Measurements from ENCODE around the gene IFNLR1.

IFNLR1 gene

DNA sequence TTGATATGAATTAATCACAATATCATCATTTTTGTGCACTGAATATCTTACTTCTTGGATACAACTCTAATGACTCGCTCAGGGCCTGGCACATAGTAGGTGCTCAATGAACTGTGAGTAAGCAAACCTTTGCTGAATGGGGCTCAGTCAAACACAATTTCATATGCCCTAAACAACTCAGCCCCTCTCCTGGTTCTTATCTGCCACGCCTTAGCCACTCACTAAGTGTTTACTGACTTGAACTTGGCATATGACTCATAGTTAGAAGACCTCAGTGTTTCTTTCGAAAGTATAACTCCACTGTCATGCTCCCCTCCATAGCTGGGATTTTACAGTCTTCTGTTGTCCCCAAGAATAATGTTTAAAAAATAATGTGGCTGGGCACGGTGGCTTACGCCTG, 4.8 kb upstream of the IFNLR1 start:
- in situ Hi-C loops (cut with HindIII; ENCODE audit: low sequenced_read_pairs) = loop anchor here (10.0 kb wide), 1 partner anchor 203 kb away; no protein-coding TSS in a partner anchor
- peak; percentile 37 for DNase-seq (ENCODE audit: low read depth, low spot score)
- no peak overlapping the region for H3K4me3 ChIP-seq (ENCODE audit: low read depth, low read length)
- TF ChIP-seq, protein P1, sequence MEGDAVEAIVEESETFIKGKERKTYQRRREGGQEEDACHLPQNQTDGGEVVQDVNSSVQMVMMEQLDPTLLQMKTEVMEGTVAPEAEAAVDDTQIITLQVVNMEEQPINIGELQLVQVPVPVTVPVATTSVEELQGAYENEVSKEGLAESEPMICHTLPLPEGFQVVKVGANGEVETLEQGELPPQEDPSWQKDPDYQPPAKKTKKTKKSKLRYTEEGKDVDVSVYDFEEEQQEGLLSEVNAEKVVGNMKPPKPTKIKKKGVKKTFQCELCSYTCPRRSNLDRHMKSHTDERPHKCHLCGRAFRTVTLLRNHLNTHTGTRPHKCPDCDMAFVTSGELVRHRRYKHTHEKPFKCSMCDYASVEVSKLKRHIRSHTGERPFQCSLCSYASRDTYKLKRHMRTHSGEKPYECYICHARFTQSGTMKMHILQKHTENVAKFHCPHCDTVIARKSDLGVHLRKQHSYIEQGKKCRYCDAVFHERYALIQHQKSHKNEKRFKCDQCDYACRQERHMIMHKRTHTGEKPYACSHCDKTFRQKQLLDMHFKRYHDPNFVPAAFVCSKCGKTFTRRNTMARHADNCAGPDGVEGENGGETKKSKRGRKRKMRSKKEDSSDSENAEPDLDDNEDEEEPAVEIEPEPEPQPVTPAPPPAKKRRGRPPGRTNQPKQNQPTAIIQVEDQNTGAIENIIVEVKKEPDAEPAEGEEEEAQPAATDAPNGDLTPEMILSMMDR (IDR thresholded peaks at IDR 0.05; ENCODE audit: low read depth, low read length) = no peak

DNA sequence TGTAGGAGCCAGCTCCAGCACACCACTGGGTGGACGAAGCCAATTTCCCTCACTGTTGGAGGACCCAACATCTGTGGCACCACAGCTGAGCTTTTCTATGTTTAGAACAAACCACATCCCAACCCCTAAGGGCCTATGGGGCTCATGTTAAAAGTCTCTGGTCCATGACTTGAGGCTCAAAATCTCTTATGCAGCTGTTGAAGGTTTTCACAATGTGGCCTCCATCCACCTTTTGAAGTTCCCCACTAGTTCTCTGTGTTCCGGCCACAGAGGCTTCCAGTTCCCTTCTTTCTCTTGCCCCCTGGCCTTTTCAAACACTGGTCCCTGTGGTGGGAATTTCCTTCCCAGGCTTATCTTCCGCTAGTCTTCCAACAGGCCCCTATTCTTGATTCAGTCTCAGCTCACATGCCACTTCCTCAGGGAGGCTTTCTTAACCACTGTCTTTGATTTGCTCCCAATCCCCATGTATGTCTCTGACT, 3.9 kb upstream of the IFNLR1 start:
- DNase-seq (ENCODE audit: low read depth, low spot score) = no peak
- H3K4me3 ChIP-seq (ENCODE audit: low read depth, low read length) = no peak overlapping the region
- TF ChIP-seq, protein P1 (IDR thresholded peaks at IDR 0.05; ENCODE audit: low read depth, low read length) = no peak
- in situ Hi-C loops (cut with HindIII; ENCODE audit: low sequenced_read_pairs) = loop anchor here (10.0 kb wide), 1 partner anchor 204 kb away; no protein-coding TSS in a partner anchor

DNA sequence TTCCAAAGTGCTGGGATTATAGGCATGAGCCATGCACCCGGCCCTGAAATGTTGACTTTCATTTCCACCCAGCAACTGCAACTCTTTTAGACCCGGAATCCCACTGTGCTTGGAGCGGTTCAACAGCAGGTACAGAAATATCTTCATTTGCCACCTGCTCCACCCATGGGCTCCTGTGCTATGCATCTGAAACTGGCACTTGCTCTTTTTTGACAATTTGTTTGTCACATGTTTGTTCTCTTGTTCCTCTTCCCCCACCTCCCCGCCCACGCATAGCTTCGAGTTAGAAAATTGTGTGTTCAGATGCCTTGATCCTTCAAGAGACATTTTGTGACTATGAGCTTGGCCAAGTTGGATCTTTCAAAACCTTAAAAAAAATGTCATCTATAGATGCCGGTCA, 2.4 kb upstream of the IFNLR1 start:
- TF ChIP-seq, protein P1 (IDR thresholded peaks at IDR 0.05; ENCODE audit: low read depth, low read length) = no peak
- in situ Hi-C loops (cut with HindIII; ENCODE audit: low sequenced_read_pairs) = no loop called here

DNA sequence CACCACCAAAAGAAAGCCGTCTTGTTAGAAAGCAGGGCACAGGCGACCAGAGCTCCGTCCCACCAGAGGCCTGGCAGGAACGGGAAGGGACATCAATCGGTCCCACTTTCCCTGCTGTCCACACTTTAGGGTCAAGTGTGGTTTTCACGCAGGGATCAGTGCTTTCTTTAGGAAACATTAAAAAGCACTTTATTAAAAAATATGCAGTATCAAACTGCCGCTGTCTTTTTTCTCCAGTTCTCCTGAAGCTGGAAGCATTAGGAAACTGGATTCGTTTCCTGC, 437 bp downstream of the IFNLR1 start:
- TF ChIP-seq, protein P1 (IDR thresholded peaks at IDR 0.05; ENCODE audit: low read depth, low read length) = no peak
- DNase-seq (ENCODE audit: low read depth, low spot score) = no peak
- H3K4me3 ChIP-seq (ENCODE audit: low read depth, low read length) = peak overlapping the region; percentile 40
- in situ Hi-C loops (cut with HindIII; ENCODE audit: low sequenced_read_pairs) = no loop called here

More for the DNA sequence above, 2.4 kb upstream of the IFNLR1 start:
- H3K4me3 ChIP-seq (ENCODE audit: low read depth, low read length) = no peak overlapping the region
- DNase-seq (ENCODE audit: low read depth, low spot score) = no peak

DNA sequence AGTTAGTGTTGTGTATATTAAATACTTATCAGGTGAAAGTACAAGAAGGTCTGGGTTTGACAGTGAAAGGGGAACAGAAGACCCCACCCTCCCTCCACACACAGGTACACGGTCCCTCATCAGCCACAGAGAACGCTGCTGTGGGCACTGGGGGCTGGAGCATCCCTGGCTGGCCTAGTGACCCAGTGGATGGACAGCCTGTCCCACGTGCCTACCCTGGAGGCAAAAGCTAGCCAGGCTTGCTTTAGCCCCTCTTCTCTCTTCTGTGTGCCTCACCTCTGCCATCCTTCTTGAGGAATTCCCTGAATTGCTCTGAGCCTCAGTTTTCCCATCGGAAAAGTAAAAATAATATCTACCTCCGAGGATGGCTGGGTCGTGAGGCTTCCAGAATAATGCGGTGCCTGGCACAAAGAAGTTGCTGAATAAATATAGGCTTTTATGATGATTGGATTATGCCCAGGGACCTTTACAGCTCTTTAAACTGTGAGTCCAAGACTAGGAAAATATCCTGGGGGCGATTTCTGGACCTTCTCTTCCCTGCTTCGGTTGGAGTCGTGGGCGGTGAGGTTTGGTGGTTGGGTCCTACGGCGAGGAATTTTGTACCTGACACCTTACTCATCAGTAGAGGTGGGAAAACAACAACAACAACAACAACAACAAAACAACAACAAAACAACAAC, 918 bp downstream of the IFNLR1 start:
- DNase-seq (ENCODE audit: low read depth, low spot score) = no peak
- in situ Hi-C loops (cut with HindIII; ENCODE audit: low sequenced_read_pairs) = no loop called here
- no peak overlapping the region for H3K4me3 ChIP-seq (ENCODE audit: low read depth, low read length)
- TF ChIP-seq, protein P1 (IDR thresholded peaks at IDR 0.05; ENCODE audit: low read depth, low read length) = no peak

DNA sequence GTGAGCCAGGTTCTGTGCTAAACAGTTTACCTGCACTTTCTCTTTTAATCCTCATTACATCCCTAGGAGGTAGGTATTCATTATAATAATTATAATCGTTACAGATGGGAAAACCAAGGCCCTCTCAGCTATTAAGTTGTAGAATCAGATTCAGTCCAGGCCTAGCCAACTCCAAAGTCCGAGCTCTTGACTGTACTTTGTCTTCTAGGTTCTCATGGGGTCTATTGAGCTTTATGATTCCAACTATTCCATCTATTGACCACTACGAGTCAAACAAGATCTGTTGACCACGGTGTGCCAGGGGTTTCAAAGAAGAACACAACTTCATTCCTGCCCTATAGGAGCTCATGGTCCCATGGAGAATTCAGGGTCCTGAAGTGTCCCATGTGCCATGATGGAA, 2.0 kb downstream of the IFNLR1 start:
- TF ChIP-seq, protein P1 (IDR thresholded peaks at IDR 0.05; ENCODE audit: low read depth, low read length) = no peak
- in situ Hi-C loops (cut with HindIII; ENCODE audit: low sequenced_read_pairs) = no loop called here

More for the DNA sequence above, 2.0 kb downstream of the IFNLR1 start:
- no peak overlapping the region for H3K4me3 ChIP-seq (ENCODE audit: low read depth, low read length)
- DNase-seq (ENCODE audit: low read depth, low spot score) = no peak

Data from astrocyte of the spinal cord (primary cell).